Adipocyte (in vitro differentiated cells): Measurements from ENCODE around the gene TMEM178A.

Experiments used
- DNase-seq: peaks from one replicate; pipeline ENCODE4 v3.0.0-alpha.2; 2015; ENCODE audit warnings: low read depth
- H3K27me3 ChIP-seq: replicated peaks from 2 replicates; pipeline ENCODE4 v1.7.0; 2013; ENCODE audit warnings: mild to moderate bottlenecking, low read length, moderate library complexity; ENCODE audit not compliant: control insufficient read depth, insufficient read depth
- H3K36me3 ChIP-seq: 2 replicates; pipeline ENCODE4 v1.7.0; 2013; ENCODE audit warnings: low read length, mild to moderate bottlenecking, moderate library complexity; ENCODE audit not compliant: control insufficient read depth, insufficient read depth, severe bottlenecking
- H3K4me1 ChIP-seq: 2 replicates; pipeline ENCODE4 v1.7.0; 2013; ENCODE audit warnings: mild to moderate bottlenecking, low read length, moderate library complexity; ENCODE audit not compliant: control insufficient read depth, insufficient read depth
- H3K4me3 ChIP-seq: 2 replicates; pipeline ENCODE4 v1.7.0; 2013; ENCODE audit warnings: mild to moderate bottlenecking, low read length, moderate library complexity
- H3K9ac ChIP-seq: 2 replicates; pipeline ENCODE4 v1.7.0; 2013; ENCODE audit warnings: mild to moderate bottlenecking, low read length, moderate library complexity
- H3K9me3 ChIP-seq: 2 replicates; pipeline ENCODE4 v1.7.0; 2013; ENCODE audit warnings: mild to moderate bottlenecking, low read length, moderate library complexity; ENCODE audit not compliant: control insufficient read depth

Gene TMEM178A

GRCh38 chr2:39631256-39631655, 34.5 kb upstream of the TMEM178A start:
- no peaks in the 10 kb centered on the region for H3K27me3 ChIP-seq
- H3K36me3 ChIP-seq, result no peaks in the 10 kb centered on the region
- DNase-seq, result no peak
- H3K4me3 ChIP-seq, result no peak overlapping the region
- no peaks in the 10 kb centered on the region for H3K9me3 ChIP-seq
- peaks cover 19% of the 10 kb centered on the region for H3K4me1 ChIP-seq
- peak overlapping the region; percentile 2 for H3K9ac ChIP-seq

- Histone ChIP-seq H3K9me3 (no peaks in the 10 kb centered on the region), H3K9ac (no peak overlapping the region), H3K4me1 (peaks cover 23% of the 10 kb centered on the region), H3K4me3 (no peak overlapping the region), H3K36me3 (no peaks in the 10 kb centered on the region), H3K27me3 (no peaks in the 10 kb centered on the region)
- peak; percentile 63 for DNase-seq
These were observed 34.0 kb upstream of the TMEM178A start for GRCh38 chr2:39631718-39632117.

GRCh38 chr2:39632876-39633275, 32.8 kb upstream of the TMEM178A start:
- no peak for DNase-seq
- Histone ChIP-seq H3K27me3 (no peaks in the 10 kb centered on the region), H3K36me3 (no peaks in the 10 kb centered on the region), H3K4me3 (no peak overlapping the region), H3K9ac (no peak overlapping the region), H3K4me1 (peaks cover 23% of the 10 kb centered on the region), H3K9me3 (no peaks in the 10 kb centered on the region)

GRCh38 chr2:39636306-39636705, 29.4 kb upstream of the TMEM178A start:
- peak; percentile 11 for DNase-seq
- H3K27me3 ChIP-seq, result no peaks in the 10 kb centered on the region
- H3K9ac ChIP-seq, result no peak overlapping the region
- no peaks in the 10 kb centered on the region for H3K9me3 ChIP-seq
- H3K4me1 ChIP-seq, result peaks cover 20% of the 10 kb centered on the region
- H3K36me3 ChIP-seq, result no peaks in the 10 kb centered on the region
- H3K4me3 ChIP-seq, result no peak overlapping the region

GRCh38 chr2:39638581-39638980, 27.1 kb upstream of the TMEM178A start:
- no peaks in the 10 kb centered on the region for H3K9me3 ChIP-seq
- H3K4me1 ChIP-seq, result peaks cover 15% of the 10 kb centered on the region
- DNase-seq, result no peak
- H3K27me3 ChIP-seq, result no peaks in the 10 kb centered on the region
- no peak overlapping the region for H3K4me3 ChIP-seq
- H3K36me3 ChIP-seq, result no peaks in the 10 kb centered on the region
- H3K9ac ChIP-seq, result no peak overlapping the region

- H3K27me3 ChIP-seq, result no peaks in the 10 kb centered on the region
- H3K4me3 ChIP-seq, result no peak overlapping the region
- no peaks in the 10 kb centered on the region for H3K9me3 ChIP-seq
- H3K36me3 ChIP-seq, result no peaks in the 10 kb centered on the region
- no peak for DNase-seq
- peaks cover 15% of the 10 kb centered on the region for H3K4me1 ChIP-seq
- no peak overlapping the region for H3K9ac ChIP-seq
These were observed 25.6 kb upstream of the TMEM178A start for GRCh38 chr2:39640107-39640506.

GRCh38 chr2:39640681-39641080, 25.0 kb upstream of the TMEM178A start:
- H3K9me3 ChIP-seq, result no peaks in the 10 kb centered on the region
- no peak overlapping the region for H3K9ac ChIP-seq
- no peak for DNase-seq
- H3K4me1 ChIP-seq, result peaks cover 15% of the 10 kb centered on the region
- H3K36me3 ChIP-seq, result no peaks in the 10 kb centered on the region
- no peaks in the 10 kb centered on the region for H3K27me3 ChIP-seq
- H3K4me3 ChIP-seq, result no peak overlapping the region

- Histone ChIP-seq H3K36me3 (no peaks in the 10 kb centered on the region), H3K27me3 (no peaks in the 10 kb centered on the region), H3K9me3 (no peaks in the 10 kb centered on the region), H3K4me1 (peaks cover 9% of the 10 kb centered on the region), H3K9ac (no peak overlapping the region), H3K4me3 (no peak overlapping the region)
- DNase-seq, result no peak
These were observed 24.1 kb upstream of the TMEM178A start for GRCh38 chr2:39641635-39642034.

- Histone ChIP-seq H3K4me3 (peak overlapping the region; percentile 35), H3K27me3 (no peaks in the 10 kb centered on the region), H3K9me3 (no peaks in the 10 kb centered on the region), H3K4me1 (peaks cover 9% of the 10 kb centered on the region), H3K36me3 (no peaks in the 10 kb centered on the region), H3K9ac (no peak overlapping the region)
- DNase-seq, result peak; percentile 57
These were observed 23.5 kb upstream of the TMEM178A start for GRCh38 chr2:39642051-39642718.

- Histone ChIP-seq H3K36me3 (no peaks in the 10 kb centered on the region), H3K9ac (no peak overlapping the region), H3K27me3 (peaks cover 2% of the 10 kb centered on the region), H3K4me1 (peaks cover 9% of the 10 kb centered on the region), H3K4me3 (no peak overlapping the region), H3K9me3 (no peaks in the 10 kb centered on the region)
- no peak for DNase-seq
These were observed 19.9 kb upstream of the TMEM178A start for GRCh38 chr2:39645826-39646225.

- H3K4me1 ChIP-seq, result peaks cover 9% of the 10 kb centered on the region
- H3K9me3 ChIP-seq, result no peaks in the 10 kb centered on the region
- no peak overlapping the region for H3K4me3 ChIP-seq
- H3K36me3 ChIP-seq, result no peaks in the 10 kb centered on the region
- DNase-seq, result no peak
- H3K9ac ChIP-seq, result no peak overlapping the region
- peaks cover 2% of the 10 kb centered on the region for H3K27me3 ChIP-seq
These were observed 19.4 kb upstream of the TMEM178A start for GRCh38 chr2:39646267-39646666.
